HG02610 (cell line): ENCODE data around the gene ZNF277.
A peak's percentile ranks its signal among the peaks of the same experiment; 100 is the strongest.
"Not testable (repeated sequence)": the region's sequence is repeated elsewhere in the genome, so short reads cannot be mapped to it uniquely, and the experiment has no call there.

ENCODE experiments used
- ATAC-seq: cut with Tn5 transposase; IDR thresholded peaks from one replicate; pipeline ENCODE4 v1.9.1; 2021; ENCODE audit warnings: mild to moderate bottlenecking, moderate library complexity; ENCODE audit not compliant: unreplicated experiment

ZNF277 gene

GRCh38 chr7:112286250-112287086 is 80.0 kb downstream of the ZNF277 start:
- peak; percentile 94 for ATAC-seq

DNA sequence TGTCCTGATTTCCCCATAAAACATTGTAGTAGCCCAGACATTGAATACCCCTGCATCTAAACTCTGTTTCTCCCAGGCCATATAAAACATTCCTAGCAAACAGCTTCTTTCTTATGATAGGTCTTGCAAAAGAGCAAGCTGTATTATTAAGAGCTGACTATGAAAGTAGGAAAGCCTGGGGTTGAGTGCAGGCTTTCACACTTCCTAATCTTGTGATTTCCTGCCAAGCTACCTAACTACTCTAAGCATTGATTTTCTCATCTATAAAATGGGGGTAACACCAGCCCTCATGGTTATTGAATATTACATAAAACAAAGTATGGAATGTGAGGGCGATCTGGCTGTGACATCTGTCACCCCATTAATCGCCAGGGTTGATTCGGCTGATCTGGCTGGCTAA is 81.8 kb downstream of the ZNF277 start:
- ATAC-seq = no peak

DNA sequence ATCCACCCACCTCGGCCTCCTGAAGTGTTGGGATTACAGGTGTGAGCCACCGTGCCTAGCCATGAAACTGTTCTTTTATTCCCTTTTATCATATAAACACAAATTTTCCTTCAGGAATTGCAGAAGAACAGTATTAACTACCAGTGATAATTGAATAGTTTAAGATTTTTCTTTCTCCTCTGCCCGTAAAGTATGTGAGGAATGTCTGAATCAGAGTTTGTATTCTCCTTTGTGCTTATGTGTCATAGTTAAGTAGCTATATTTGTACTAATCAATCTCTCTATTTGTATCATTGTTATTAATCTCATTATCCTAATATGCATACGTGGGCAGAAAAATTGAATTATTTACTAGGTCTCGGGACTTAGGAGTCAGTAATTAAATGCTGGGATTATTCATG is 83.6 kb downstream of the ZNF277 start:
- no peak for ATAC-seq

GRCh38 chr7:112292162-112292561 is 85.7 kb downstream of the ZNF277 start:
- no peak for ATAC-seq

GRCh38 chr7:112293416-112293815 is 86.9 kb downstream of the ZNF277 start:
- no peak for ATAC-seq

DNA sequence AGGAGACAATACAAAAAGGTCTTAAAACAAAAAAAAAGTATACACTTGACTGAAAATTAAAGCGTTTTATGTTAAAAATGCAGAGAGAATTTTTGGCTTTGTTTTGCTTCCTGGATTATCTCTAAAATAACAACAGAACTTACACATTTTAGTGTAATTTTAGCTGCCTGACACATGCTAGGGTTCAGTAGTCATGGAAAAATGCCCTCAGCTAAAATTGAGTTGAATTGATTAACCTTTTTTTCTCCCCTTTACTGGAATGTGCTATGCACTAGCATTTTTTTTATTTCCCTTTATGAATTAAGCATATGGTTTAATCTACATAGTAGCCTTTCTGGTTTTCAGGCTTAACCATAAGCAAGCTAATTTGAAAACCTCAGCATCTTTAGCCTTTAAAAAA is 89.9 kb downstream of the ZNF277 start:
- ATAC-seq = no peak

- no peak for ATAC-seq
Observed at GRCh38 chr7:112297681-112298080, 91.2 kb downstream of the ZNF277 start.

- no peak for ATAC-seq
Observed at GRCh38 chr7:112298543-112299100, 92.1 kb downstream of the ZNF277 start.

DNA sequence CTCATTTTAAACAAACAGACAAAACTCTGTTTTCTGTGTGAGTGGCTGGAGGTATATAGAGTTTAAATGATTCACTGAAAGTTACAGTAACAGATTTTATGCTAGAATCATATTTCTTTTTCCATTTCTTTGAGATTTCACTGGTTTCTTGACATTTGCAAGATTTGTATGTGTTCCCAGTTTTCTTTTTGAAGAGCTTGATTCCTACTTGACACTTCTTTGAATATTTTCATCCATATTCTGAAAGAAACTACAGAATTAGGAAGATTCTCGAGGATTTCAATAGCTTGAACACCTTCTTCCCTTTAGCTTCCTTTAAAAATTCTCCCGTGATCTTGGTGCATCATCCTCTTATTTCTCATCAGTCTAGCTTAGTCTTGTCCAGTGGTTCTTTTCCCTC is 93.6 kb downstream of the ZNF277 start:
- no peak for ATAC-seq

GRCh38 chr7:112300831-112301407 is 94.4 kb downstream of the ZNF277 start:
- ATAC-seq = no peak

DNA sequence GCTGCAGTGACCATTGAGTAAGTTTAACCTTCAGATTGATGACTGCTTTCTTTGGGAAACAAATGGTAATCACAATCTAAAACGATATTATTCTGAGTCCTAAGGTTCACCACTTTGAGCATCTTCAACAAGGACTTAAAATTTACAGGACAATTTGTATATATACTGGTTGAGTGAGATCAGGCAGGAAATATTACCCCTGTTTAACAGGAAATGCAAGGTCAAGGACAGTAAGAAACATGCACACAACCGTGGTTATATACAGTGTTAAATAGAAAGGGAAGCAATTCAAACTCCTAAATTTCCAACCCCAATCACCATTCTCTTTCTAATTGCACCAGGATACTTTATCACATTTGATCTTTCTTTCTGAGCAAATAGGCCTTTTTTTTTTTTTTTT is 96.1 kb downstream of the ZNF277 start:
- ATAC-seq = no peak

- ATAC-seq = no peak
Observed at GRCh38 chr7:112306903-112307302, 100.4 kb downstream of the ZNF277 start.

DNA sequence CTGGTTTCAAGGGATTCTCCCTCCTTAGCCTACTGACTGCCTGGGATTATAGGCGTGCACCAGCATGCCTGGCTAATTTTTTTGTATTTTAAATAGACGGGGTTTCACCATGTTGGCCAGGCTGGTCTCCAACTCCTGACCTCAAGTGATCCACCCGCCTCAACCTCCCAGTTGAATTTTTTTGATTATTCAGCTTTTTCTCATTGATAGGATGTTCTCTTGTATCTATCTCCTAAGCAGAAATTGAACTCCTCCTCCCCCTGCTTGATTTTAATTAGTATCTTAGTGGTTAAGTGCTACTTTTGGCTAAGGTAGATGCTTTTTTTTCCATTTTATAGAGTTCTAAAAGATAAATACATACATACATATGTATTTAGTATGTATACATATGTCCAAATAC is 101.0 kb downstream of the ZNF277 start:
- no peak for ATAC-seq

DNA sequence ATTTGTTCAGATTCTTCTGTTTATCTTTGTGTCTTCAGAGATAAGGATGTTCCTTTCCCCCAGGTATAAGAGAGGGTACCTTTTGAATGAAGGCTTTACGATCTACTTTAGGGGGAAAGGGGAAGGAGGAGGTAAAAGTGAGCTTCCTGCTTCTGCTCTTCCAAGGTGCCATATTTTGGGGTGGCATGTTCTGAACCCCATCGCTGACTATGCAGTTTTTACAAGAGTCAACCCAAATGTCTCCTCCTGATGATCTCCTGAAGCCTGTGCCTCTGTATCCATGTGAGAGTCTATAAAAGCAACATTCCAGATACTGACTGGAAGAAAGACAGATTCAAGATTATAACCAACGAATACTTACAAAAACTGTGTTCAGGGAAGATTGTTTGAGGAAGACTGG is 102.5 kb downstream of the ZNF277 start:
- ATAC-seq = no peak

- not testable (repeated sequence) for ATAC-seq
Observed at GRCh38 chr7:112316803-112317202, 110.3 kb downstream of the ZNF277 start.

- no peak for ATAC-seq
Observed at GRCh38 chr7:112322070-112322469, 115.6 kb downstream of the ZNF277 start.

DNA sequence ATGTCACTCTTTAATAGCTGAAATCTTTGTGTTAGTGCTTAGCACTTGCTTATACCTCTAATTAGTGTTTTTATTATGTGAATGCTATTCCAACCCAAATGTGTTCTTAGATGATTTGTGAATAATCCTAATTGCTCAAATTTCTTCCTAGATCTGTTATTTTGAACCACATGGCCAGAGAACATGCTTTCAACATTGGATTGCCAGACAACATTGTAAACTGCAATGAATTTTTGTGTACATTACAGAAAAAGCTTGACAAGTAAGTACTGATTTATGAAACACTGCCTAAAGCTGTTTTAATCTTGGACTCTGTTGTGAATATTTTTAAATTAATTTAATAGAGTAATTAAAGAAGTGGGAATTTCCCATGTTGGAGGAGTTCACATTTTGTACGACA is 121.1 kb downstream of the ZNF277 start:
- ATAC-seq = no peak

- no peak for ATAC-seq
Observed at GRCh38 chr7:112331492-112331891, 125.0 kb downstream of the ZNF277 start.

GRCh38 chr7:112334366-112334765 is 127.9 kb downstream of the ZNF277 start:
- ATAC-seq = no peak

- no peak for ATAC-seq
Observed at GRCh38 chr7:112336261-112336660, 129.8 kb downstream of the ZNF277 start.

DNA sequence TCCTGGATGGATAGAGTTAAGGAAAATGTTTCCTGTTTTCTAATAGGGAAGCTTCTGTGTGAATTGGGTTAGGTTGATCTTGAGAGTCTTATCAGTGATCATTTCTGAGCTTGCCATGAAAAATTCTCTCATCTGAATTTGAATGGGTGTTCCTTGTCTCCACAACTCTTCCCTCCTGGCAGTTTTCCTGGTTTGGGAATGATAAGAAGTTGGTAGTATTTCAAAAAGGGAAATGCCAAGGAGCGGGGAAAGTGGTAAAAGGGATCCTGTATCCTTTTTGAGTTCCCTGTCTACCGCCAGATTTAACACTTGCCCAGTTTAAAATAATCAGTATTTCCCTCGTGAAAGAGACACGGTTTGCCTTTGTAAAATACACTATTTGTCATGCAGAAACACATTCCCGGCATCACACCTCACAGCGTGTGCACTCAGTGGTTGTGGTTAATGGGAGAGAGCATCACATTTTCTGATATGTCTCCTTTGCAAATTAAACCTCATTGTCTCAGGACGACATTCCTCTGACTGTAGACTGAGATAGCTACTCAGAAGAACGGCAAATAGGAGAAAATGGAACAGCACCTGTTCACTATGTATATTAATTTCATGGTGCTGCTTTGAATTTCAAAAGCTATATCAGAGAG is 130.6 kb downstream of the ZNF277 start:
- no peak for ATAC-seq

DNA sequence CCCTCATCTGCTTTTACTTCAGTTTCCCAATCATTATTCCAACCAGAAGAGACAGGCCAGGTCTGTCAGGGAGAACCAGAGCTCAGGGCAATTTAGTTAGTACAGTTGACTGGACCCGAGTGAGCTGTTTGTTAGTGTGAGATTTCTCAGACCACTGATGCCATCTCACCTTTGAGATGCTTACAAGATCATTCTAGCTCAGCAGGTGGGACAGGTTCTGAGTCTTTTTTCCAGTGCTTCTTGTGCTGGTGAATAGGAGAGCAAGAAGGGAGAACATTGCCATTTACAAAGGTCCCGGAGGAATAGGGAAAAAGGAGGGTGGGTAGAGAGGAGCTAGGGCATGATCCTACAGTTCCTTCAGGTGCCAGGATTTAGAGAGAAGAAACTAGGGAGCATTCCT is 131.4 kb downstream of the ZNF277 start:
- no peak for ATAC-seq
